K562 (cell line): Measurements from ENCODE around the gene SLC25A33. TPM values are rescaled to one million over a fixed set of nuclear protein-coding genes. Genes with fewer than 3 reads are reported as not detected.

ENCODE experiments used
- BACH1 ChIP-seq: fragments of 200-800 bp; sonication (Bioruptor generic); IDR thresholded peaks from 2 replicates; pipeline ENCODE4 v1.6.1; 2016; ENCODE audit warnings: missing genetic modification characterization, missing compliant biosample characterization
- CAMTA2 ChIP-seq: fragments of 250-450 bp; sonication (Bioruptor Pico); conservative IDR thresholded peaks from 2 replicates; pipeline ENCODE4 v1.5.1; 2022
- E2F5 ChIP-seq: sonication (generic); formaldehyde crosslinking; IDR thresholded peaks from 2 replicates; pipeline ENCODE4 v1.8.0; 2022; ENCODE audit warnings: mild to moderate bottlenecking, missing genetic modification reagents
- HNRNPK ChIP-seq: fragments of 200-400 bp; formaldehyde crosslinking; IDR thresholded peaks from one replicate; pipeline ENCODE4 v1.6.1; 2018; ENCODE audit warnings: mild to moderate bottlenecking, low read depth, low read length; ENCODE audit not compliant: poor library complexity, severe bottlenecking
- PHTF2 ChIP-seq: fragments of 250-450 bp; sonication (Bioruptor Pico); IDR thresholded peaks from 2 replicates; pipeline ENCODE4 v1.5.0; 2021; ENCODE audit warnings: mild to moderate bottlenecking
- RBM22 ChIP-seq: fragments of 200-400 bp; formaldehyde crosslinking; IDR thresholded peaks from 2 replicates; pipeline ENCODE4 v1.6.1; 2018; ENCODE audit warnings: low read length, low read depth; ENCODE audit not compliant: poor library complexity, severe bottlenecking
- SRF ChIP-seq, 2 experiments: fragments of 250-450, 450-650 bp in 1 of 2; sonication (Bioruptor Pico) in 1 of 2; sonication (generic) in 1 of 2; formaldehyde crosslinking; IDR thresholded peaks; 2 replicates each; pipeline versions ENCODE4 v1.5.0 to v1.5.1; 2020 to 2022; ENCODE audit warnings: mild to moderate bottlenecking in 1 of 2, missing genetic modification reagents in 1 of 2
- TAF7 ChIP-seq: fragments of 450-650 bp; IDR thresholded peaks from 2 replicates; pipeline ENCODE4 v1.6.1; 2016; ENCODE audit warnings: missing genetic modification characterization, missing compliant biosample characterization
- ZBTB26 ChIP-seq: fragments of 450-650 bp; formaldehyde crosslinking; IDR thresholded peaks from 2 replicates; pipeline ENCODE4 v1.4.0; 2022; ENCODE audit warnings: missing genetic modification characterization
- ZBTB5 ChIP-seq: fragments of 450-650 bp; IDR thresholded peaks from 2 replicates; pipeline ENCODE4 v1.6.1; 2017; ENCODE audit warnings: antibody characterized with exemption
- ZC3H8 ChIP-seq: fragments of 450-650 bp; IDR thresholded peaks from 2 replicates; pipeline ENCODE4 v1.6.1; 2017
- ZNF274 ChIP-seq: IDR thresholded peaks from 2 replicates; pipeline ENCODE4 v1.6.1; 2011; ENCODE audit warnings: low read depth, mild to moderate bottlenecking, low read length, moderate library complexity, borderline replicate concordance
- ZNF592 ChIP-seq: fragments of 450-650 bp; IDR thresholded peaks from 2 replicates; pipeline ENCODE4 v1.6.1; 2017; ENCODE audit warnings: antibody characterized with exemption, mild to moderate bottlenecking
- ZNF644 ChIP-seq: fragments of 200-800 bp; sonication (Bioruptor generic); IDR thresholded peaks from 2 replicates; pipeline ENCODE4 v1.6.1; 2016; ENCODE audit warnings: low read depth, missing genetic modification characterization, missing compliant biosample characterization
- polyA plus RNA-seq, 8 experiments: library from polyadenylated mRNA; depleted of rRNA in 4 of 8; stranded (reverse) in 5 of 8; unstranded in 3 of 8; fragments of >200 nt; fragmentation: Nextera tagmentation in 2 of 8; fragmentation: Illumina TruSeq in 1 of 8; extraction: Ambion mirVana in 2 of 8; extraction: Trizol in 1 of 8; gene quantifications; 2 replicates each; pipeline versions ENCODE4 v1.2.1 to v1.2.3, GENCODE V29; 2011 to 2014; ENCODE audit warnings: inconsistent platforms in 1 of 8, missing spikeins in 1 of 8
- total RNA-seq, 7 experiments: library from RNA; depleted of rRNA in 6 of 7; stranded (reverse); fragments of >200 nt in 6 of 7; fragmentation: Illumina TruSeq in 2 of 7; extraction: Trizol in 2 of 7; gene quantifications; 2 replicates each; pipeline versions ENCODE4 v1.2.1 to v1.2.3, GENCODE V29; 2011 to 2021; ENCODE audit warnings: low replicate concordance in 1 of 7
- TF ChIP-seq, protein P1 (sequence below), 2 experiments: fragments of 450-650 bp in 1 of 2; IDR thresholded peaks; 2 replicates each; pipeline ENCODE4 v1.6.1; 2011 to 2017; ENCODE audit warnings: low read depth in 2 of 2, antibody characterized with exemption in 1 of 2, borderline replicate concordance in 1 of 2, low read length in 1 of 2, mild to moderate bottlenecking in 1 of 2, mixed read lengths in 1 of 2; ENCODE audit not compliant: control insufficient read depth in 1 of 2

The SLC25A33 gene
- total and polyA plus RNA-seq, 9 of the 15 experiments (the other 6 are each of a cell fraction or from before 2014, with no cell fraction given), result 3.2 to 23.5 (median 17.5) TPM

DNA sequence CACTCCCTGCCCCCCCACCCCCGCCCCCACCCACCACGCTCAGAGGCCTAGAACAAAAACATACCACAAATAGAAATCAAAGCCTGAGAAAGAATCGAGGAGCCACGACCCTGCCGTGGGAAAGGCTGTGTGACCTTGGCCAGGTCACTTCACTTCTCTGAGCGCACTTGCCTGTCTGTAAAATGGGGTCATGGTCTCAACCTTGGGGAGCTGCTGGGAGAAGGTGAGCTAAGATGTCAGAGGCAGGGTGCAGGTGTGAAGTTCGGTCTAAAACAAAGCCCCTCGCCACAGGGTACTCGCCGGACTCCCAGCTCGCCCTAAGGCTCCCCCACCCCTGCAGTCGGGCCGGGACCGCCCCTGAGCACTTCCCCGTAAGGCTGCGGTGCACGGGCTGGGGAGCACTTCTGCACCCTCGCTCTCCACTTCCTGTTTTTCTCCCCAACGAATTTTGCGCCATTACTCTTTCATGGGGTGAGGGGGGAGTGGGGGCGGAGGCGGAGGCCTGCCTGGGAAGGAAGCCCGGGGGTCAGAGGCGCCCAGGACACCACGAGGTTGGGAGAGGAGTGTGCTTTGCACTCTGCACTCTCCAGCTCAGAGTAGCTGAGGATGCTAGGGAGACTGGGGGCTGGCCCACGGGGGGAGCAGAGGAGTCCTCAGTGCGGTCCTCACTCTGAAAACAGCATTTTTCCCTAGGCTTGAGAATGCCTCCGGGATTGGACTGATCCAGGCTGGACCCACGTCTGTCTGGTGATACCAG lies 90.4 kb downstream of the SLC25A33 start (continued):
- TF ChIP-seq ZNF592, result no peak
- TF ChIP-seq ZNF274, result no peak
- TF ChIP-seq SRF (CRISPR knock-in tag; IDR thresholded peaks at IDR 0.05), result no peak
- TF ChIP-seq ZNF644 (tag), result no peak
- TF ChIP-seq, protein P1, sequence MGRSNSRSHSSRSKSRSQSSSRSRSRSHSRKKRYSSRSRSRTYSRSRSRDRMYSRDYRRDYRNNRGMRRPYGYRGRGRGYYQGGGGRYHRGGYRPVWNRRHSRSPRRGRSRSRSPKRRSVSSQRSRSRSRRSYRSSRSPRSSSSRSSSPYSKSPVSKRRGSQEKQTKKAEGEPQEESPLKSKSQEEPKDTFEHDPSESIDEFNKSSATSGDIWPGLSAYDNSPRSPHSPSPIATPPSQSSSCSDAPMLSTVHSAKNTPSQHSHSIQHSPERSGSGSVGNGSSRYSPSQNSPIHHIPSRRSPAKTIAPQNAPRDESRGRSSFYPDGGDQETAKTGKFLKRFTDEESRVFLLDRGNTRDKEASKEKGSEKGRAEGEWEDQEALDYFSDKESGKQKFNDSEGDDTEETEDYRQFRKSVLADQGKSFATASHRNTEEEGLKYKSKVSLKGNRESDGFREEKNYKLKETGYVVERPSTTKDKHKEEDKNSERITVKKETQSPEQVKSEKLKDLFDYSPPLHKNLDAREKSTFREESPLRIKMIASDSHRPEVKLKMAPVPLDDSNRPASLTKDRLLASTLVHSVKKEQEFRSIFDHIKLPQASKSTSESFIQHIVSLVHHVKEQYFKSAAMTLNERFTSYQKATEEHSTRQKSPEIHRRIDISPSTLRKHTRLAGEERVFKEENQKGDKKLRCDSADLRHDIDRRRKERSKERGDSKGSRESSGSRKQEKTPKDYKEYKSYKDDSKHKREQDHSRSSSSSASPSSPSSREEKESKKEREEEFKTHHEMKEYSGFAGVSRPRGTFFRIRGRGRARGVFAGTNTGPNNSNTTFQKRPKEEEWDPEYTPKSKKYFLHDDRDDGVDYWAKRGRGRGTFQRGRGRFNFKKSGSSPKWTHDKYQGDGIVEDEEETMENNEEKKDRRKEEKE (IDR thresholded peaks at IDR 0.05; ENCODE audit: borderline replicate concordance in 1 of 2, control insufficient read depth in 1 of 2, low read depth in 2 of 2, low read length in 1 of 2), result no peak
- no peak for TF ChIP-seq BACH1
- TF ChIP-seq ZC3H8, result no peak
- no peak for TF ChIP-seq CAMTA2 (CRISPR knock-in tag)
- TF ChIP-seq TAF7 (tag), result no peak; the same call in 1 of the 2 replicates
- TF ChIP-seq ZBTB26 (CRISPR knock-in tag), result no peak
- no peak for TF ChIP-seq PHTF2
- TF ChIP-seq HNRNPK, result no peak
- TF ChIP-seq RBM22, result no peak
- no peak for TF ChIP-seq ZBTB5
- no peak for TF ChIP-seq E2F5 (CRISPR knock-in tag)
